ENCODE measurements around the gene EPDR1.

Gene EPDR1

GRCh38 chr7:37928878-37929277 is 8.4 kb downstream of the EPDR1 start:
- DNase-seq (ENCODE audit: low read depth, low spot score): no peak
- H3K4me3 ChIP-seq (ENCODE audit: low read length): no peak overlapping the region
- H3K4me1 ChIP-seq (ENCODE audit: control insufficient read depth, insufficient read depth, low read length): no peaks in the 10 kb centered on the region
- no peaks in the 10 kb centered on the region for H3K27me3 ChIP-seq (ENCODE audit: control insufficient read depth, insufficient read depth, low read length)
- no peak overlapping the region for H3K27ac ChIP-seq (ENCODE audit: low read length)
- H3K9me3 ChIP-seq (ENCODE audit: control insufficient read depth, insufficient read depth, low read length): no peaks in the 10 kb centered on the region
- no peaks in the 10 kb centered on the region for H3K36me3 ChIP-seq (ENCODE audit: control insufficient read depth, insufficient read depth, low read length)
- no CpG with 5 or more reads among the region's 4 CpGs for WGBS (ENCODE audit: insufficient coverage, insufficient read length)

DNA sequence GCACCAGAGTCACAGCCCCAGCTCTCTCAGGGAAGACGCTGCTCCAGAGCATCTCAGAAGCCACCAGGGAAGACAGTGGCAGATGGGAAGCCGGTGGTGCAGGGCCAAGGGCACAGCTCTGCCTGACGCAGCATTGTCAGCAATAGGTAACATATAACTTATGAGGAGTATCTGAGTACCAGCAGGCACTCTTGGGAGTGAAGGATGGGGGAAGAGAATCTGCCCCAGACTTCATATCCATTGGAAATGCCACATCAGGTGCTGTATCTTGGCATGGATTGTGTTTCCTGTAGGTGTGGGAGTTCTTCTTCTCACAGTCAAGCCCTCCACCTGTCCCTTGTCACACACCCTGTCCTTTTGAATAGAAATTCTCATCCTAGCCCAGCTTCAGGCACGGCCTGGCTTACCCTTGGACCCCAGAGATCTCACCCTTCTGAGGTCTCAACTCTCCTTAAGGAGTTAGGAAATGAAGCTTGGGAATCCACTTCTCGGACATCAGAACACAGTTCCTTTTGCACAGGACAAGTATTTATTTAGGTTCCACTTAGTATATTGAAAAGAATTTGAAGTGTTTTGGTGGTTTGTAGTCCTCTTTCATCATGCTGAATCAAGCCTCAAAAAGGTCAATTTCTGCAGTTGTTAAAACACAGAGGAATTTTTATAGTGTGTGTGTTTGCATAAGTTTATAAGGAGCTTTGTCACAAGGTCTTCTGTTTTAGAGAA is 9.9 kb downstream of the EPDR1 start:
- no peak for DNase-seq (ENCODE audit: low read depth, low spot score)
- WGBS (ENCODE audit: insufficient coverage, insufficient read length): no CpG with 5 or more reads among the region's 5 CpGs
- H3K4me3 ChIP-seq (ENCODE audit: low read length): no peak overlapping the region
- H3K27me3 ChIP-seq (ENCODE audit: control insufficient read depth, insufficient read depth, low read length): no peaks in the 10 kb centered on the region
- H3K36me3 ChIP-seq (ENCODE audit: control insufficient read depth, insufficient read depth, low read length): no peaks in the 10 kb centered on the region
- H3K27ac ChIP-seq (ENCODE audit: low read length): no peak overlapping the region
- H3K4me1 ChIP-seq (ENCODE audit: control insufficient read depth, insufficient read depth, low read length): no peaks in the 10 kb centered on the region
- H3K9me3 ChIP-seq (ENCODE audit: control insufficient read depth, insufficient read depth, low read length): no peaks in the 10 kb centered on the region

GRCh38 chr7:37932543-37932942 is 12.1 kb downstream of the EPDR1 start:
- Histone ChIP-seq H3K27ac (ENCODE audit: low read length) (no peak overlapping the region), H3K4me1 (ENCODE audit: control insufficient read depth, insufficient read depth, low read length) (no peaks in the 10 kb centered on the region), H3K4me3 (ENCODE audit: low read length) (no peak overlapping the region), H3K27me3 (ENCODE audit: control insufficient read depth, insufficient read depth, low read length) (no peaks in the 10 kb centered on the region), H3K9me3 (ENCODE audit: control insufficient read depth, insufficient read depth, low read length) (no peaks in the 10 kb centered on the region), H3K36me3 (ENCODE audit: control insufficient read depth, insufficient read depth, low read length) (no peaks in the 10 kb centered on the region)
- WGBS (ENCODE audit: insufficient coverage, insufficient read length): no CpG with 5 or more reads among the region's 2 CpGs
- no peak for DNase-seq (ENCODE audit: low read depth, low spot score)

DNA sequence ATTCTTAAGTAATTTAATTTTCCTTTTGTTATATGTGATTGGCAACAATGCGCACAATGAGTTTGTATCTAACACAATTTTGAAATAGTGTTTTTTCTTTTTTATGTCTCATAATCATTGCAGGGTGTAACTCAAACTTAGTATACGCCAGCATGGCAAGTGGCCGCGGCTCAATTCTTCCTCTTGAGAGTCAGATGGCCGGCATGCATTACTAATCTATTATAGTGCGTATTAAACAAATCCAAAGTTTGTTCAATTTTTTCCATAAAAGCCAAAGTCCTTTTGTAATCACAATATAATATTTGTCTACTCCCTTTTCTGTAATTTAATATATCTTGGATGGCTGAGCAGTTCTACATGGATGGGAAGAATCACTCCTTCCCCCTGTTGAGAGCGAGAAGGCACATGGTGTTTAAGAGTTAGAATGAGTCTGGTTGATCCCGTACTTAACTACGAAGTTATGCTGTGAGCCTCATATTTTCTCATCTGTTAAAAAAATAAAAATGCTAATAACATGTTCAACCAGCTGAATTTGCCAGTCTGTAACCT is 12.7 kb downstream of the EPDR1 start:
- H3K36me3 ChIP-seq (ENCODE audit: control insufficient read depth, insufficient read depth, low read length): no peaks in the 10 kb centered on the region
- WGBS (ENCODE audit: insufficient coverage, insufficient read length): no CpG with 5 or more reads among the region's 9 CpGs

GRCh38 chr7:37942934-37943610 is 22.6 kb downstream of the EPDR1 start:
- no peaks in the 10 kb centered on the region for H3K27me3 ChIP-seq (ENCODE audit: control insufficient read depth, insufficient read depth, low read length)
- H3K9me3 ChIP-seq (ENCODE audit: control insufficient read depth, insufficient read depth, low read length): no peaks in the 10 kb centered on the region
- H3K36me3 ChIP-seq (ENCODE audit: control insufficient read depth, insufficient read depth, low read length): no peaks in the 10 kb centered on the region
- H3K4me1 ChIP-seq (ENCODE audit: control insufficient read depth, insufficient read depth, low read length): 0 out of 2 replicates have a peak, but pooled peaks cover 2% of the 10 kb centered on the region
- DNase-seq (ENCODE audit: low read depth, low spot score): no peak
- no peak overlapping the region for H3K27ac ChIP-seq (ENCODE audit: low read length)
- H3K4me3 ChIP-seq (ENCODE audit: low read length): no peak overlapping the region
- no CpG with 5 or more reads among the region's 12 CpGs for WGBS (ENCODE audit: insufficient coverage, insufficient read length)

More for the DNA sequence above, 12.7 kb downstream of the EPDR1 start:
- Histone ChIP-seq H3K4me3 (ENCODE audit: low read length) (no peak overlapping the region), H3K27me3 (ENCODE audit: control insufficient read depth, insufficient read depth, low read length) (no peaks in the 10 kb centered on the region), H3K27ac (ENCODE audit: low read length) (no peak overlapping the region), H3K4me1 (ENCODE audit: control insufficient read depth, insufficient read depth, low read length) (no peaks in the 10 kb centered on the region), H3K9me3 (ENCODE audit: control insufficient read depth, insufficient read depth, low read length) (no peaks in the 10 kb centered on the region)
- DNase-seq (ENCODE audit: low read depth, low spot score): no peak

DNA sequence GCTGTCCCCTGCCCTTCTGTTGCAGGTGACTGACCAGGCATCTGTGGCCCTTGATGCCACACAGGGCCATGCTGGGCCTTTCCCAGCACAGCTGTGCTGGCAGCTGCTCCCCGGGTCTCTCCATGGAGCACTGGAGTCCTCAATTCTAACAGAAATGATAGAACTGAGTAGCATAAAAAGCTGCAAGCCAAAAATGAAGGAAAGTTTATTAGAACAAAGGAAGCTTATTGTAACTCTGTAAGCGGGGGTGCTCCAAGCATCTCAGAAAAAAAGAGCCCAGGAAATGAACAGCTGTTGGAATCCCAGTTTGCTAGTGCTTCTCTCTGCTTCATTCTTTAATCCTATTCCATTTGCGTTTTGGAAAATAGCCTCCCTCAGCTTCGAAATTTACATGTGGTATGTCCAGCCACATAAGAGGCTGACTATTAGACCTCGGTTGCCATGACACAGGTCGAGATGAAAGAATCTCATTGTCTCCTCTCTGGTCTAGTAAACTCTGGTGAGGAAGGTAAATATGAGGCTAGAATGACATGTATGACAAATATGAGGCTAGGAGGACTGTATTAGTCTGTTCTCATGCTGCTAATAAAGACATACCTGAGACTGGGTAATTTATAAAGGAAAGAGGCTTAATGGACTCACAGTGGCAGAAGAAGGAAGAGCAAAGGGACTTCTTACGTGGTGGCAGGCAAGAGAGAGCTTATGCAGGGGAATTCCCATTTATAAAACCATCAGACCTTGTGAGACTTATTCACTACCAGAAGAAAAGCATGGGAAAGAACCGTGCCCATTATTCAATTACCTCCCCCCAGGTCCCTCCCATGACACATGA is 23.7 kb downstream of the EPDR1 start:
- no peaks in the 10 kb centered on the region for H3K9me3 ChIP-seq (ENCODE audit: control insufficient read depth, insufficient read depth, low read length)
- H3K4me3 ChIP-seq (ENCODE audit: low read length): no peak overlapping the region
- H3K27me3 ChIP-seq (ENCODE audit: control insufficient read depth, insufficient read depth, low read length): no peaks in the 10 kb centered on the region
- no peak overlapping the region for H3K27ac ChIP-seq (ENCODE audit: low read length)
- H3K36me3 ChIP-seq (ENCODE audit: control insufficient read depth, insufficient read depth, low read length): no peaks in the 10 kb centered on the region
- no CpG with 5 or more reads among the region's 8 CpGs for WGBS (ENCODE audit: insufficient coverage, insufficient read length)
- DNase-seq (ENCODE audit: low read depth, low spot score): no peak
- 0 out of 2 replicates have a peak, but pooled peaks cover 2% of the 10 kb centered on the region for H3K4me1 ChIP-seq (ENCODE audit: control insufficient read depth, insufficient read depth, low read length)

DNA sequence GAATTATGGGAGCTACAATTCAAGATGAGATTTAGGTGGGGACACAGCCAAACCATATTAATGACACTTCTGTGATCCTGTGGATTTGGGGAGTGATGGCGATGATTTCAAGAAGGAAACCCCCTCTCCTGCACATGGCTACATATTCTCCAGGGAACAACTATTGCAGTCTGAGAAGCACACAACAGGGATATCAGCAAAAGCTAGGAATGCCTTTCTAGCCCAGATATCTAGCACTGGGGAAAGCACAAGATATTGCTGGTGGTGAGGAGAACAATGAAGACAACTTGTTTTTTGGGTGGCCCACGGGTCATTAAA is 24.3 kb downstream of the EPDR1 start:
- Histone ChIP-seq H3K27me3 (ENCODE audit: control insufficient read depth, insufficient read depth, low read length) (no peaks in the 10 kb centered on the region), H3K4me1 (ENCODE audit: control insufficient read depth, insufficient read depth, low read length) (0 out of 2 replicates have a peak, but pooled peaks cover 2% of the 10 kb centered on the region), H3K9me3 (ENCODE audit: control insufficient read depth, insufficient read depth, low read length) (no peaks in the 10 kb centered on the region), H3K36me3 (ENCODE audit: control insufficient read depth, insufficient read depth, low read length) (no peaks in the 10 kb centered on the region), H3K27ac (ENCODE audit: low read length) (no peak overlapping the region), H3K4me3 (ENCODE audit: low read length) (no peak overlapping the region)
- WGBS (ENCODE audit: insufficient coverage, insufficient read length): no CpG with 5 or more reads among the region's 2 CpGs
- no peak for DNase-seq (ENCODE audit: low read depth, low spot score)

GRCh38 chr7:37945336-37945735 is 24.9 kb downstream of the EPDR1 start:
- no peaks in the 10 kb centered on the region for H3K27me3 ChIP-seq (ENCODE audit: control insufficient read depth, insufficient read depth, low read length)
- 0 out of 2 replicates have a peak, but pooled peaks cover 2% of the 10 kb centered on the region for H3K4me1 ChIP-seq (ENCODE audit: control insufficient read depth, insufficient read depth, low read length)
- no peak overlapping the region for H3K27ac ChIP-seq (ENCODE audit: low read length)
- H3K9me3 ChIP-seq (ENCODE audit: control insufficient read depth, insufficient read depth, low read length): no peaks in the 10 kb centered on the region
- H3K4me3 ChIP-seq (ENCODE audit: low read length): no peak overlapping the region
- no peaks in the 10 kb centered on the region for H3K36me3 ChIP-seq (ENCODE audit: control insufficient read depth, insufficient read depth, low read length)
- DNase-seq (ENCODE audit: low read depth, low spot score): no peak
- WGBS (ENCODE audit: insufficient coverage, insufficient read length): no CpG with 5 or more reads among the region's 4 CpGs

DNA sequence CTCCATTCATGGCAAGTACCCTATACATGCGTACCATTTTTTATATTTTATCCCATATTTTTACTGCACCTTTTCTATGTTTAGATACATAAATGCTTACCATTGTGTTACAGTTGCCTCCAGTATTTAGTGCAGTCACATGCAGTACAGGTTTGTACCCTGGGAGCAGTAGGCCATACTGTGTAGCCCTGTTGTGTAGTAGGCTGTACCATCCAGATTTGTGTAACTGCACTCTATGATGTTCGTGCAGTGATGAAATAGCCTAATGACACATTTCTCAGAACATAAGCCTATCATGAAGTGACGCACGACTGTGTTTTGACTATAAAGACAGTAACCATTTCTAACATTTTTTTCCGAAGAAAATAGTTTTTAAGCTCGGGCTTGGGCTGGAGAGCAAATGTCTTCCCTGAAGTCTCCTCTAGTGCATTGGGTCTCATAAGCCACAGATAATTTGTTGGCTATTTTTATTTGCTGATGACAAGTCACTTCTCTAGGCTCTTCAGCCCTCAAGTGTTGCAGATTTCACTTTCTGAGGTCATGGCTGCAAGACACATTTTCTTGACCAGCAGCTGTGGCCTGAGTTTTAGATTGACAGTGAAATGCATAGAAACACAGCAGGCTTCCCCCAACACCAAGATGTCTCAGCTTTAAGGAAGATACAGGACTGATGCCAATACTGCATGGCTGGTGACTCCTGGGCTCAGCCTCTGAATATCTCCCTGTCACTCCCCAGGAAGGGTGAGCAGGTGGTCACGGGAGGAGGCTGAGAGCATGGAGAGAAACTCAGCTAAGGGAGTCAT is 26.9 kb downstream of the EPDR1 start:
- DNase-seq (ENCODE audit: low read depth, low spot score): no peak
- Histone ChIP-seq H3K27ac (ENCODE audit: low read length) (no peak overlapping the region), H3K4me1 (ENCODE audit: control insufficient read depth, insufficient read depth, low read length) (0 out of 2 replicates have a peak, but pooled peaks cover 2% of the 10 kb centered on the region), H3K27me3 (ENCODE audit: control insufficient read depth, insufficient read depth, low read length) (no peaks in the 10 kb centered on the region), H3K36me3 (ENCODE audit: control insufficient read depth, insufficient read depth, low read length) (no peaks in the 10 kb centered on the region), H3K4me3 (ENCODE audit: low read length) (no peak overlapping the region), H3K9me3 (ENCODE audit: control insufficient read depth, insufficient read depth, low read length) (no peaks in the 10 kb centered on the region)
- no CpG with 5 or more reads among the region's 7 CpGs for whole genome bisulfite sequencing (ENCODE audit: insufficient coverage, insufficient read length)

- no peaks in the 10 kb centered on the region for H3K27me3 ChIP-seq (ENCODE audit: control insufficient read depth, insufficient read depth, low read length)
- 0 out of 2 replicates have a peak, but pooled peaks cover 2% of the 10 kb centered on the region for H3K4me1 ChIP-seq (ENCODE audit: control insufficient read depth, insufficient read depth, low read length)
- H3K27ac ChIP-seq (ENCODE audit: low read length): no peak overlapping the region
- WGBS (ENCODE audit: insufficient coverage, insufficient read length): no CpG with 5 or more reads among the region's 7 CpGs
- DNase-seq (ENCODE audit: low read depth, low spot score): no peak
- no peaks in the 10 kb centered on the region for H3K9me3 ChIP-seq (ENCODE audit: control insufficient read depth, insufficient read depth, low read length)
- no peak overlapping the region for H3K4me3 ChIP-seq (ENCODE audit: low read length)
- no peaks in the 10 kb centered on the region for H3K36me3 ChIP-seq (ENCODE audit: control insufficient read depth, insufficient read depth, low read length)
These were observed 27.4 kb downstream of the EPDR1 start for GRCh38 chr7:37947941-37948210.

All from iPS DF 6.9 (cell line).